Measurements from ENCODE around the gene TOR1B. TPM values are rescaled to one million over a fixed set of nuclear protein-coding genes. Genes with fewer than 3 reads are reported as not detected.
"Not testable (repeated sequence)": the region's sequence is repeated elsewhere in the genome, so short reads cannot be mapped to it uniquely, and the experiment has no call there.

TOR1B gene
- total RNA-seq, 2 experiments from 2014 or later: 13.3 to 14.9 TPM

DNA sequence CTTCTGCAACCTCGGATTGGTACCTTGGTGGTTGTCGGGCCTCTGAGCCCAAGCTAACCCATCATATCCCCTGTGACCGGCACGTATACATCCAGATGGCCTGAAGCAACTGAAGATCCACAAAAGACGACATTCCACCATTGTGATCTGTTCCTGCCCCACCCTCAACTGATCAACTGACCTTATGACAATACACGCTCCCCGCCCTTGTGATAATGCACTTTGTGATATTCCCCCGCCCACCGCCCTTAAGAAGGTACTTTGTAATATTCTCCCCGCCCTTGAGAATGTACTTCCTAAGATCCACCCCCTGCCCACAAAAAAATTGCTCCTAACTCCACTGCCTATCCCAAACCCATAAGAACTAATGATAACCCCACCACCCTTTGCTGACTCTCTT is 16.5 kb upstream of the TOR1B start:
- H3K4me3 ChIP-seq (ENCODE audit: low read depth, low read length, poor library complexity, severe bottlenecking): no peak overlapping the region
- intact Hi-C loops (cut with micrococcal nuclease; ENCODE audit: unreplicated experiment): no loop called here
- no peak for DNase-seq (ENCODE audit: low spot score)
- TF ChIP-seq EZH2phosphoT487 (IDR thresholded peaks at IDR 0.05; ENCODE audit: borderline replicate concordance, low read depth, low read length): no peak
- TF ChIP-seq, protein P1, sequence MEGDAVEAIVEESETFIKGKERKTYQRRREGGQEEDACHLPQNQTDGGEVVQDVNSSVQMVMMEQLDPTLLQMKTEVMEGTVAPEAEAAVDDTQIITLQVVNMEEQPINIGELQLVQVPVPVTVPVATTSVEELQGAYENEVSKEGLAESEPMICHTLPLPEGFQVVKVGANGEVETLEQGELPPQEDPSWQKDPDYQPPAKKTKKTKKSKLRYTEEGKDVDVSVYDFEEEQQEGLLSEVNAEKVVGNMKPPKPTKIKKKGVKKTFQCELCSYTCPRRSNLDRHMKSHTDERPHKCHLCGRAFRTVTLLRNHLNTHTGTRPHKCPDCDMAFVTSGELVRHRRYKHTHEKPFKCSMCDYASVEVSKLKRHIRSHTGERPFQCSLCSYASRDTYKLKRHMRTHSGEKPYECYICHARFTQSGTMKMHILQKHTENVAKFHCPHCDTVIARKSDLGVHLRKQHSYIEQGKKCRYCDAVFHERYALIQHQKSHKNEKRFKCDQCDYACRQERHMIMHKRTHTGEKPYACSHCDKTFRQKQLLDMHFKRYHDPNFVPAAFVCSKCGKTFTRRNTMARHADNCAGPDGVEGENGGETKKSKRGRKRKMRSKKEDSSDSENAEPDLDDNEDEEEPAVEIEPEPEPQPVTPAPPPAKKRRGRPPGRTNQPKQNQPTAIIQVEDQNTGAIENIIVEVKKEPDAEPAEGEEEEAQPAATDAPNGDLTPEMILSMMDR (conservative IDR thresholded peaks at IDR 0.05; ENCODE audit: low read length): no peak
- CTCF ChIA-PET (ENCODE audit: unreplicated experiment): no interaction called here
- no peak overlapping the region for H3K27ac ChIP-seq (ENCODE audit: low read depth, low read length, poor library complexity, severe bottlenecking)
- BruUV-seq (replicated peaks): no TSS peak
- H3K4me2 ChIP-seq (ENCODE audit: low read length): no peak overlapping the region
- no peaks in the 10 kb centered on the region for H4K20me1 ChIP-seq (ENCODE audit: insufficient read depth, low read length)
- H3K79me2 ChIP-seq (ENCODE audit: insufficient read depth, low read depth, low read length): no peaks in the 10 kb centered on the region
- H3K36me3 ChIP-seq (ENCODE audit: insufficient read depth, low read length): no peaks in the 10 kb centered on the region
- no peaks in the 10 kb centered on the region for H3K9me2 ChIP-seq (ENCODE audit: insufficient read depth, low read length)
- no peaks in the 10 kb centered on the region for H3K9me3 ChIP-seq (ENCODE audit: low read length)
- POLR2A ChIA-PET: no interaction called here
- peaks cover 5% of the 10 kb centered on the region for H3K4me1 ChIP-seq (ENCODE audit: insufficient read depth, low read length, poor library complexity, severe bottlenecking)
- no peak overlapping the region for H2AFZ ChIP-seq (ENCODE audit: low read length)

DNA sequence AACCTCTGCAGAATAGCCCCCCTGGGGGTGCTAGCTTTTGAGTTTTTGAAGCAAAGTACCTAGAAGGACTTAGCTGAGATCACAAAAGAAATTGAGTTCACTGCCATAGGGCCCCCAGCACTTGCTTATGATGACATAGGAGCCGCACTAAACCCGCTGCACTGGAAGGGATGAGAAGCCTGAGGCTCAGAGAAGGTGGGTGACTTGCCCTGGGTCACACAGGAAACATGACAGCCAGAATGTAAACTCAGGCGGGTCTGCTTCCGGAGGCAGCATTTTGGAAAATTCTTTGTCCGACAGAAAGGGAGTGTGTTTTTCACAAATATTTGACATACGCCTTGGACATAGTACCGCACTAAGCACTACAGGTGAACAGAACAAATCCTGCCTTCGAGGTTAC is 8.4 kb upstream of the TOR1B start:
- no peak for TF ChIP-seq EZH2phosphoT487 (IDR thresholded peaks at IDR 0.05; ENCODE audit: borderline replicate concordance, low read depth, low read length)
- TF ChIP-seq, protein P1 (conservative IDR thresholded peaks at IDR 0.05; ENCODE audit: low read length): no peak
- Histone ChIP-seq H3K36me3 (ENCODE audit: insufficient read depth, low read length) (no peaks in the 10 kb centered on the region), H4K20me1 (ENCODE audit: insufficient read depth, low read length) (no peaks in the 10 kb centered on the region), H3K4me3 (ENCODE audit: low read depth, low read length, poor library complexity, severe bottlenecking) (no peak overlapping the region), H3K27ac (ENCODE audit: low read depth, low read length, poor library complexity, severe bottlenecking) (no peak overlapping the region), H3K4me1 (ENCODE audit: insufficient read depth, low read length, poor library complexity, severe bottlenecking) (peaks cover 5% of the 10 kb centered on the region), H3K9me3 (ENCODE audit: low read length) (no peaks in the 10 kb centered on the region), H3K9me2 (ENCODE audit: insufficient read depth, low read length) (no peaks in the 10 kb centered on the region), H3K4me2 (ENCODE audit: low read length) (no peak overlapping the region), H2AFZ (ENCODE audit: low read length) (no peak overlapping the region), H3K79me2 (ENCODE audit: insufficient read depth, low read depth, low read length) (no peaks in the 10 kb centered on the region)
- ChIA-PET POLR2A (no interaction called here), CTCF (ENCODE audit: unreplicated experiment) (no interaction called here)
- no peak for DNase-seq (ENCODE audit: low spot score)
- no TSS peak for BruUV-seq (replicated peaks)
- intact Hi-C loops (cut with micrococcal nuclease; ENCODE audit: unreplicated experiment): no loop called here

- POLR2A ChIA-PET; H3K79me2 ChIP-seq (ENCODE audit: insufficient read depth, low read depth, low read length); H3K9me2 ChIP-seq (ENCODE audit: insufficient read depth, low read length); BruUV-seq (replicated peaks); H3K4me2 ChIP-seq (ENCODE audit: low read length); CTCF ChIA-PET (ENCODE audit: unreplicated experiment); intact Hi-C loops (cut with micrococcal nuclease; ENCODE audit: unreplicated experiment); H2AFZ ChIP-seq (ENCODE audit: low read length); H4K20me1 ChIP-seq (ENCODE audit: insufficient read depth, low read length); H3K4me1 ChIP-seq (ENCODE audit: insufficient read depth, low read length, poor library complexity, severe bottlenecking); H3K27ac ChIP-seq (ENCODE audit: low read depth, low read length, poor library complexity, severe bottlenecking); DNase-seq (ENCODE audit: low spot score); H3K9me3 ChIP-seq (ENCODE audit: low read length); H3K4me3 ChIP-seq (ENCODE audit: low read depth, low read length, poor library complexity, severe bottlenecking); H3K36me3 ChIP-seq (ENCODE audit: insufficient read depth, low read length): not testable (repeated sequence)
These were observed 7.0 kb upstream of the TOR1B start for GRCh38 chr9:129796029-129796428.
